GM21381 (cell line): ENCODE measurements around the gene BTAF1.
"Not testable (repeated sequence)": the region's sequence is repeated elsewhere in the genome, so short reads cannot be mapped to it uniquely, and the experiment has no call there.

Source experiments
- ATAC-seq: cut with Tn5 transposase; IDR thresholded peaks from one replicate; pipeline ENCODE4 v1.9.1; 2021; ENCODE audit warnings: mild to moderate bottlenecking, moderate library complexity; ENCODE audit not compliant: unreplicated experiment

The BTAF1 gene

GRCh38 chr10:91923371-91924211, at the start of gene BTAF1:
TSS of gene BTAF1 (plus strand) at chr10:91923770. CDS start at chr10:91924077, 307 bp downstream.
- ATAC-seq, result peak; percentile 97

- no peak for ATAC-seq
Observed at GRCh38 chr10:91875156-91875555, 48.4 kb upstream of the BTAF1 start.

DNA sequence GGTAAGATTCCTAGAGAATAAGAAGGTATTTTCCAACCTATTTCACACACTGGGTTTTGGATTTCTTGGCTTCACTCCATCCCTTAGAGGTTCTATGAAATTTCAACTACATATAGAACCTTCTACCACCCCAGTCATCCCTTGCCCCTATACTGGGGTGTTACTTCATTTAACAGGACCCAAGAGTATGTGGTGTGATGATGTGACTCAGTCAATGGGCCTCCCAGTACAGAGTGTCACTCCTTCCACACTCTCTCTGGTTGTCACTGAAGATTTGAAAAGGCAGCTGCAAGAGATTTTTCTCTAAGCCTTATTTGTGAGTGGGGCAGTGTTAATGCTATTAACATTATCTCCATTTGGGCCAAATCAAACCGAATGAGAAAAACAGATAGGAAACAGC, 47.8 kb upstream of the BTAF1 start:
- no peak for ATAC-seq

GRCh38 chr10:91879515-91880170, 43.9 kb upstream of the BTAF1 start:
- no peak for ATAC-seq

DNA sequence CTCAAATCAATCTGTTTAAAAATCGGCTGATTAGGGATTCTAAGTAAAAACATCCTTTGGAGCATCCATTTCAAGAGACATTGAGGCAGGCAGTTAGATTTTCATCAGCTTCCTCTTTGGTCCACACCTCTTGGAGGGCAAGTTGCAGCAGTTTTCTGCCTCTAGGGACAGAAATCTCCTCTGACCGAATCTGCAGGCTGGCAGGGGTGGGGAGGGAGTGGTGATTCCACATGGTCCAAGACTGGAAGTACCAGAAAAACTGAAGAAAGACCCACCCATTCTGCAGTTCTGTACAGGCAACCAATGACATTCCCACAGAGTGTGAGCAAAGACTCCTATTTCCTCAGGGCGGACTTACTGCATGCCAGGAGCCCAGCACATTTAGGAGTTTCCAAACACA, 43.3 kb upstream of the BTAF1 start:
- ATAC-seq, result no peak

DNA sequence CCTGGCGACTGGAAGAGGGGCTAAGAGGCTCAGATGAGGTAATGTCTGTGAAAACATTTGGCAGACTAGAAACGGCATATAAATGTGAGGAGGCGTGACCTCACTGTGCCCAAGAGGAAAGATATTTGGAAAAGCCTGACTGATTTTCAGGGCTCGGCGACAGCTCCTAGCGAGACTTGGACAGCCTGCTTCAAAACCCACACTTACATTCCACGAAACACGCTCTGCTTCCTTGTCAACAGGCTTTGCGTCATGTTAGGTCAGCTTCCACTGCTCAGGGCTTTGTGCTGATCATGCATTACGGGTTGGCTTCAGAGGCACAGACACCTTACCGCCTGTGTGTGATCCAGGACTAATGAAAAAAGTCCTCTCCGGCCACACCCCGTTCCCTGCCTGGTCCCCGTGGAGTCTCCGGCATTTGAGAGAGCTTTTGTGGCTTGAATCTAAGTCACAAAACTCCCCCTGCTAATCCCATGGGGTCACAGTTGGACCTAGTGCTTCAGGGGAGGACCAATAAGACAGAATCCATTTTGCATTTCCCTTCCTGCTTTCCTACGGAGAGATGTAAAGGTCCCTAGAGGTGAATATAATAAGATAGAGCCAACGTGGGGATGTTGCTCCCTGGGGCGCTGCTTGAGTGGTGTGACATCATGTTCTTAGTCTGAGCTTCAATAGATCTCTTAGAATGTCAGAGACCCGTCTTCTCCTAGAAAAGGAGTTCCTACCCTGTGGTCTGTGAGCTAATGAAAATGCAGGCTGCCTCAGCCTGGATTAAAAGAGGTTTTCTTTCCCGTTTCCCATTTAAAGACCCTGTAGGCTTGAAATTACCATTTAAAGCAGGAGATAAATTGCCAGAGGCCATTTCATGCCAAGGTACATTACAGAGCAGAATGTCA, 39.8 kb upstream of the BTAF1 start:
- no peak for ATAC-seq

GRCh38 chr10:91884536-91884935, 39.0 kb upstream of the BTAF1 start:
- no peak for ATAC-seq

DNA sequence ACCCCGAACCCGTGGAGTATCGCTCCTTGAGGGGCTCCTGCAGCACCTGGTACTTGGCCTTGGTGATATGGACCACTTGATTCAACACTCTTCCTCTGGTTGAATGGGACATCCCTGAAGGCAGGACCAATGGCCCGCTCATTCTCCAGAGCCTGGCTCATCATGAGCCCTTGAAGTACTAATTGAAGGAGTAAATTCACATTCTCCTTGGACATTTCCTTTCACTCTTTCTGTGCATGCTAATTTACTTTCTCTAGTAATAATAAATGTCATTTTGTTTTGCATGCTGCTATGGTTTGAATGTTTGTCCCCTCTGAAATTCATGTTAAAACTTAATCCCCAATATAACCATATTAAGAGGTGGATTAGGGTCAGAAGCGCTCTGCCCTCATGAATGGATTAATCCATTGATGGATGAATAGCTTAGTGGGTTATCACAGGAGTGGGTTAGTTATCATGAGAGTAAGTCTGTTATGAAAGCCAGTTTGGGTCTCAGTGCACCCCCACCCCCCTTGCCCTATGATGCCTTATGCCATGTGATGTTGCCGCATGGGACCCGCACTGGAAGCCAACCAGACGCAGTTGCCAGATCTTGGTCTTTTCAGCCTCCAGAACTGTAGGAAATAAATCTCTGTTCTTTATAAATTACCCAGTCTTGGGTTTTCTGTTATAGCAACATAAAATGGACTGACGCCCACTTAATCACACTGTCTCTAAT, 38.0 kb upstream of the BTAF1 start:
- ATAC-seq, result no peak

DNA sequence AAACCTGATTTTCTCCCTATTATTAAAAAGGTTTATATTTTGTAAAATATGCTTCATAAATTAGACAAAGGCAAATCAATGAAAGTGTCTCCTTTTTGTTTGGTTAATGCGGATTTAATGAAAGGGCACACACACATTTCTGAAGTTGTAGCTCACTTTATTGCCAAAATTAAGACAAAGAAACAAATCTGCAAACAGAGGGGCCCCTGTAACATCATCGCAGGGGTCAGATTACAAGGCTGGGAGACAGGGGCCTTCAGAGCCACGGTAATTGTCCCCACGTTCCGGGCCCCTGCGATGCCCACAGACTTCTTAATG, 36.7 kb upstream of the BTAF1 start:
- ATAC-seq, result no peak

DNA sequence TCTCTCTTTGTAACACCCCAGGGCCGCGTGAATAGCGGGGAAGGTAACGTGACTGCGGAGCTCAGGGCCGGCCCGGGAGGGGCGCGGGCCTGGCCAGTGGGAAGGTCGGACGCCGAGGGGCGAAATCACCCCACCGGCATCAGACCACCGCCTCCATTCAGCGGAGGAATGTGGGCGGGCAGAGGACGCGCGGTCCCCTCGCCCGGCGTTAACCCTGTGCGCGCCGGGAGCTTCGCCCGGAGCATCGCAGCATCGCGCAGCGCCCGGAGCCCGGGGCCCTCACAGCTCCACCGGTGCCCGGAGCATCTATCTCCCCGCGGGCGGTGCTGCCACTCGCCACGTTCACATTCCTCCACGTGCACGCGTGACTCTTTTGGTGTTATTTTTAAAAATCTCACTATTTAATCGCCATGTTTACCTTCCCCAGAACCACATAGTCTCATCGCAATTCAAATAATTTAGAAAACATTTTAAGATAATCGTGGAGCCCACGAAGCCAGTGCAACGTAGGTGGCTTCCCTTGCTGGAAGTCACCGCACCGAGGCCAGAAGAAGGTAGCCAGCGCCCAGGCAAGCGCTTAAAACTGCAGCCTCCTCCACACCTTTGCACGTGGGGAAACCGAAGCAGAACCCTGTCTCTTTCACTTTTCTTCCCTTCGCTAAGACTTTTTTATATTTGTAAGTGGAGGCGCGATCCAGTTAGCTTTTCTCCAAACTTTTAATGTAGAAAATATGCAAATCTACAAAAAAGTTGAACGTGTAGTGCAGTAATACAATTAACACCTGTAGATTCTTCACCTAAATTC, 36.1 kb upstream of the BTAF1 start:
- no peak for ATAC-seq

DNA sequence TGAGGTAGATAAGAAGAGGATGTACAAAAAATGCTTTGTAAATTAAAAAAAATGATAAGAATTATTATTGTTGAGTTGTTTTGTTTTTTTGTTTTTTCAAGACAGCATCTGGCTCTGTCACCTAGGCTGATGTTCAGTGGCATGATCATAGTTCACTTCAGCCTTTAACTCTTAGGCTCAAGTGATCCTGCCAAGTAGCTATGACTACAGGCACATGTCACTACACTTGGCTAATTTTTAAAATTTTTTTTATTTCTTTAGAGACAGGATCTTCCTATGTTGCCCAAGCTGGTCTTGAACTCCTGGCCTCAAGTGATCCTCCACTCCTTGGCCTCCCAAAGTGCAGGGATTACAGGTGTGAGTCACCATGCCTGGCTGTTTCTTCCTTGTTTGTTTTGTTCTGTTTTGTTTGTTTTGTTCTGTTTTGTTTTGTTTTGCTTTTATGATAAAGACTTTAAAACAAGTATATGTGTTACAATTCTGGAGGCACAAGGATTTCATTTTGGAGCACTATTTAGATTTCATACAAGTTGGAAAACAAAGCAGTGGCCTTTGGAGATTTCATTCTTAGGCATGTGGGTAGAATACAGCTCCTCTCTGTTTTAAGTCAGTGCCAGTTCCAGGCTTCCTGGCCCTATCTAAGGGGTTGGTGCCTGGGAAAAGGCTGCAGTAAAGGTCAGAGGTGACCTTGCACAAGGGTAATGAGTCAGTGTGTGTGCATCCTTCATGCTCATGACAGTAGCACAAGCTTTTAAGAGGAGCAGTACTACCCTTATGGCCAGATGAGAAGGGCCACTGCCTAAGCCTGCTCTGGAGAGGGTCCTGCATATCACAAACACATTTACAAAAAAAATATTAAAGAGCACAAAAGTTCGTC, 32.2 kb upstream of the BTAF1 start:
- no peak for ATAC-seq

- ATAC-seq, result no peak
Observed at GRCh38 chr10:91893051-91893450, 30.5 kb upstream of the BTAF1 start.

- ATAC-seq, result not testable (repeated sequence)
Observed at GRCh38 chr10:91894261-91894685, 29.3 kb upstream of the BTAF1 start.

DNA sequence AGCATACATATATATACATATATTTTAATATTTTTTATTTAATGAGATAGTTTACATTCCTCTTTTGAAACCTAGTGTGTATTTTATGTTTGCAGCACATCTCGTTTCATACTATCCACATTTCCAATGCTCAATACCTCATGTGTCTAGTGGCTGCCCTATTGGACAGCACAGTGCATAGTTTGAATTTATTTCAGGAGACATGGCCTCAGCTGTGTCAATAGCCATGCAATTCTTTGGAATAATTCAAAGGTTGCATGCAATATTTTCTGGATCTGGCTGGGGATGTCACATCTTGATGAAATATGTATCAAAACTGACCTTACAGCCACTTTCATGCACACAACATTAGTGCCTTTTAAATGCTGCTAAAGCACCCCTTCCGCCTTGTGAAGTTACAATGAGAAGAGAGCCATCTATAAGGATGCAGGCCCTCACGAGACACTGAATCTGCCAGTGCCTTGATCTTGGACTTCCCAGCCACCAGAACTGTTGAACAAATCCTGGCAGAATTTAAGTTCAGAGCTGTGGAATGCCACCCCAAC, 27.3 kb upstream of the BTAF1 start:
- no peak for ATAC-seq

- ATAC-seq, result no peak
Observed at GRCh38 chr10:91897421-91897820, 26.1 kb upstream of the BTAF1 start.

DNA sequence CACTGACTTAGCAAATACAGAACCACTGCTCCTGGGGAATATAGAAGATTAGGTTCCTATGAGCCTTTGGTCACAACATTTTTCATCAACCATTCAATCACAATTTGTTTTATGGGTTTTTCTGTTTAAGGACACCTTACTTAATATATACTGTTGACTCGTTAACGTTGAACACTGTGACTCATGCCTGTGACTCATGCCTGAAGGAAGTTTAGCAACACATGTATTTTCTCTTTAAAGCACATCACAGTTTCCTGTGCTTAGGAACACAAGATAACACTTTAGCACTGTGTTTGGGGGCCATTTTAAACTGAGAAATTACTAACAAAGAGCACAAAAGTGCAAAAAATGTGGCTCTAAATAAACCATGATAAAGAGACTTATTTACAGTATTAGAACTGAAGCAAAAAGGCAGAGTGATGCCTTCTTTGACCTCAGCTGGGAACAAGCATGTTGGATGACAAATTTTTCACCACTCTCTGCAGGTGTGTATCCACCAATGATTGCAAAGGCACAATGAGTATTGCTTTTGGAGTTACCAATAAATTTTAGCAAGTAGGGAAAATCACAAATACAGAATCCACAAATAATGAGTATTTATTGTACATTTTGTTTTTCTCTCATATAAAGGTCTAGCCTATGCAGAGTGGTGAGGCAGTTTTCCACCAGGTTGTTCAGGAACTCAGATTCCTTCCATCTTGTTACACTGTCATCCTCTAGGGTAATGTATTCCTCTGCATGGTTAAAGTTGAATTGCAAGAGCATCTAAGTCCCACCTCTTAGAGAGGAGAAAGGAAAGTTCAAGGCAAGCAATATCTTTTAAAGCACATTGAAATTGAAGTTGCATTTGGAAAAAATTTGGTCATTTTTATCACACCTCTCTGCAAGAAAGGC, 21.5 kb upstream of the BTAF1 start:
- ATAC-seq, result no peak

- ATAC-seq, result no peak
Observed at GRCh38 chr10:91907033-91907594, 16.5 kb upstream of the BTAF1 start.
